C4-2B (cell line): Measurements from ENCODE around the gene ADCYAP1R1.

Source experiments
- ZFX ChIP-seq: fragments of 450-650 bp; IDR thresholded peaks from 2 replicates; pipeline ENCODE4 v1.6.1; 2017
- TF ChIP-seq, protein P1 (sequence below): fragments of 450-650 bp; conservative IDR thresholded peaks from 2 replicates; pipeline ENCODE4 v1.5.1; 2017; ENCODE audit warnings: mild to moderate bottlenecking

DNA sequence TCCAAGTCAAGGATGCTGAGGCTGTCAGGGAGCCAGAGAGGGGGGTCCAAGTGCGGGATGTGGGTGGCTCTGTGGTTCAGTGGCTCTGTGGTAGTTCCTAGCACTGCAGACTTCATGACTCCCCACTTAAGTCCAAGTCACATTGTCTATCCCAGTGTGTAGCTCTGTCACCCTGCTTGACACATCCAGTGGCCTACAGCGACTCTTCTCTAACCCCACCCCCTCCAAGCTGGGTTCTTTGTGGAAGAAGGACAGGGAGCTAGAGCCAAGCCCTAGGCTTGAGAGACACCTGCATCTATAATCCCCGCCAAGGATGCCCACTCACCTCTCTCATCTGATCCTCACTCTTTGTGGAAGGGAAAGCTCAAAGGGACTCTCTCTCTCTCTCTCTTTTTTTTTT is 57.6 kb downstream of the ADCYAP1R1 start:
- TF ChIP-seq, protein P1, sequence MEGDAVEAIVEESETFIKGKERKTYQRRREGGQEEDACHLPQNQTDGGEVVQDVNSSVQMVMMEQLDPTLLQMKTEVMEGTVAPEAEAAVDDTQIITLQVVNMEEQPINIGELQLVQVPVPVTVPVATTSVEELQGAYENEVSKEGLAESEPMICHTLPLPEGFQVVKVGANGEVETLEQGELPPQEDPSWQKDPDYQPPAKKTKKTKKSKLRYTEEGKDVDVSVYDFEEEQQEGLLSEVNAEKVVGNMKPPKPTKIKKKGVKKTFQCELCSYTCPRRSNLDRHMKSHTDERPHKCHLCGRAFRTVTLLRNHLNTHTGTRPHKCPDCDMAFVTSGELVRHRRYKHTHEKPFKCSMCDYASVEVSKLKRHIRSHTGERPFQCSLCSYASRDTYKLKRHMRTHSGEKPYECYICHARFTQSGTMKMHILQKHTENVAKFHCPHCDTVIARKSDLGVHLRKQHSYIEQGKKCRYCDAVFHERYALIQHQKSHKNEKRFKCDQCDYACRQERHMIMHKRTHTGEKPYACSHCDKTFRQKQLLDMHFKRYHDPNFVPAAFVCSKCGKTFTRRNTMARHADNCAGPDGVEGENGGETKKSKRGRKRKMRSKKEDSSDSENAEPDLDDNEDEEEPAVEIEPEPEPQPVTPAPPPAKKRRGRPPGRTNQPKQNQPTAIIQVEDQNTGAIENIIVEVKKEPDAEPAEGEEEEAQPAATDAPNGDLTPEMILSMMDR: no peak
- TF ChIP-seq ZFX: no peak
